Fibroblast of villous mesenchyme (primary cell): Measurements from ENCODE around the gene NANOS3. TPM values are rescaled to one million over a fixed set of nuclear protein-coding genes. Genes with fewer than 3 reads are reported as not detected.

ENCODE experiments used
- DNase-seq: peaks from one replicate; pipeline ENCODE4 v3.0.0-alpha.2; 2010; ENCODE audit warnings: low read depth
- H3K4me3 ChIP-seq: 2 replicates; pipeline ENCODE4 v1.5.1; 2011; ENCODE audit warnings: low read depth, mild to moderate bottlenecking, low read length
- CTCF ChIP-seq: IDR thresholded peaks from 2 replicates; pipeline ENCODE4 v1.5.1; 2012; ENCODE audit warnings: low read depth, mild to moderate bottlenecking, low read length; ENCODE audit not compliant: insufficient read depth
- total RNA-seq: library from RNA; depleted of rRNA; stranded (reverse); fragments of >200 nt; gene quantifications from 2 replicates; pipeline ENCODE4 v1.2.3, GENCODE V29; 2012

NANOS3 gene
- total RNA-seq, 1 donor = not detected

DNA sequence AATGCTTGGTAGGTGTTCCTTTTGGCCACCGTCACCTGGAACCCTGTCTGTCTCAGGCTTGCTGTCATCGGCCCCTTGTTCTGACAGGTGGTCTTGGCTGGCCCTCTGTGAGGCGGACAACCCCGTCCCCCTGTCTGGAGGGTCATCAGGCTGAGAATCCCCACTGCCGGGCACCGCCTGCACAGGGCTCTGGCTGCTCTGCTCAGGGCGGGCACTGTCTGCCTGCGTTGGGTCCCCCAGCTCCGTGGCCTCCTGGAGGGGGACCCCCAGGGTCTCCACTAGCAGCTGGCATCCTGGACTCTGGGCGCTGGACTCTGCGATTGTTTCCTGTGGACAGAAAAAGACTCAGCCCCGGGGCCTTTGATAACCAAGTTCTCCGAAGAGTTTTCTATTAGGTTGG lies 13.2 kb downstream of the NANOS3 start:
- no peak overlapping the region for H3K4me3 ChIP-seq
- DNase-seq = no peak

DNA sequence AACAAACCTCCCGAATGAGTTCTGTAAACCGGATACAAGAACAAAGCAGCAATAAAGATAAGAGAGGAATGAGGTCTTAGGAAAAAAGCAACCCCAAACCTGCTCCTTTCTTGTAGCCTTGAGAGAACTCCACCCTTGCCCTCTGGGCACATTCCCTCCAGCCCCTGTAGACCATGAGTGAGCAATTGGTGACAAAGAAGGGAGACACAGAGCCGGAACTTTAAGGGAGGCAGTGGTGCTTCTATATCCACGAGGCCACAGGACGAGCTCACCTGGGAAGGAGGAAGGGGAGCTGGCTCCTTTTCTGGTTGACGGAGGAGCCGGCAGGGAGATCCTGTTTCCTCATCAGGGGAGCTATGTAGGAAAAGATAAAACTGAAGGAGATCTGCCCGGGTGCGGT lies 15.9 kb downstream of the NANOS3 start:
- DNase-seq = no peak
- TF ChIP-seq CTCF = no peak
- no peak overlapping the region for H3K4me3 ChIP-seq

More for the DNA sequence above, 13.2 kb downstream of the NANOS3 start:
- TF ChIP-seq CTCF = no peak

GRCh38 chr19:13894552-13894951 lies 17.6 kb downstream of the NANOS3 start:
- H3K4me3 ChIP-seq = no peak overlapping the region
- TF ChIP-seq CTCF = no peak
- DNase-seq = no peak

DNA sequence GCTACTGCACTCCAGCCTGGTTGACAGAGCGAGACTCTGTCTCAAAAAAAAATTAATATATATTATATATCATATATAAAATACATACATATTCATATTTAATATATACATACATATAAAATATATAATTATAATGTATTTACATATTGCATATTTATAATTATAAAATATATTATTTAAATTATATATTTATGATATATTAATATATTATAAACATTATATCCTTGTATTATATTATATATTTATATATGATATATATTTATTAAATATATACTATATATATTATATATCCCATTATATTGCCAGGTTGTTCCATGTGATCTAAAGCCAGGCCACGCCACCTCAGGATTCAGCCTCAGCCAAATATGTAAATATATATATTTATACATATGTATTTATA lies 19.3 kb downstream of the NANOS3 start:
- no peak overlapping the region for H3K4me3 ChIP-seq
- no peak for DNase-seq
- TF ChIP-seq CTCF = no peak

DNA sequence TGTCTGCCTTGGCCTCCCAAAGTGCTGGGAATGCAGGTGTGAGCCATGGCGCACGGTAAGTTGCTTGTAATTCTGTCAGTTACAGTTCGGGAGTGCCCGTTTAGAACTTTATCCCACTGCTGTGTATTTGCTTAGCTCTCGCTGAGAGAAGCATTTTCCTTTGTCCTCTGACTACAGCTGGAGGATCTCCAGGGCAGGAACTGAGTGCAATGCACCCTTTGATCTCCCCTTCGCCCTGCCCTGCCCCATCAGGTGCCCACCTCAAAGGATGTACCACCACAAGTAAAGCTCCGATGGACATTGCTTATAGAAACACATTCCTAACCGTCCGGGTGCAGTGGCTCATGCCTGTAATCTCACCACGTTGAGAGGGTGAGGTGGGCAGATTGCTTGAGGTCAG lies 22.5 kb downstream of the NANOS3 start:
- no peak overlapping the region for H3K4me3 ChIP-seq
- TF ChIP-seq CTCF = no peak
- no peak for DNase-seq

DNA sequence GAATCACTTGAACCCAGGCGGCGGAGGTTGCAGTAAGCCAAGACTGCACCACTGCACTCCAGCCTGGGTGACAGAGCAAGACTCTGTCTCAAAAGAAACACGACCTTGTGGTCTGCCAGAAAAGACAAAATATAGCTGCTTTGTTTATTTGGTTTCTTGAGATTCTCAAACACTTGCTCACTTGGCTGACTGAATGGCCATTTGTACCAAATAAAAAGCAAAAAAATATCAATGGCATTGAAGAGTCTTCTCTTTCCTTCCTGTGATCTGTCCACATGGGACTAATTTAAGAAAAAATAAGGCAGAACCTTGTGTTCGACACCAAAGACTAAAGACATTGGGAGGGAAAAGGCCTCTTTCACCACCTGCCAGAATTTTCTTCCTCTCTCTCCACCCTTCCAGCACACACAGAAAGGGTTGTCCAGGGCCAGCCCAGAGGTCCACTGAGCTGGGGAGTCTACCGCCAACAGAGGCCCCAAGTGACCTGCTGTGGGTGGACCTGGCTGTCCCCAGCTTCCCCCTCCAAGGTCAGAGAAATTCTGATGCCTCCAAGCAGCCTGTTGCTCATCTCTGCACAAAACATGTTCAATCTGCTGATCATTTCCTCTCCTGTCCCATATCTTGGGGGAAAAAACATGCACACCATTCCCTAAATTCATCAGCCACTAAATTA lies 23.1 kb downstream of the NANOS3 start:
- TF ChIP-seq CTCF = no peak
- no peak for DNase-seq

DNA sequence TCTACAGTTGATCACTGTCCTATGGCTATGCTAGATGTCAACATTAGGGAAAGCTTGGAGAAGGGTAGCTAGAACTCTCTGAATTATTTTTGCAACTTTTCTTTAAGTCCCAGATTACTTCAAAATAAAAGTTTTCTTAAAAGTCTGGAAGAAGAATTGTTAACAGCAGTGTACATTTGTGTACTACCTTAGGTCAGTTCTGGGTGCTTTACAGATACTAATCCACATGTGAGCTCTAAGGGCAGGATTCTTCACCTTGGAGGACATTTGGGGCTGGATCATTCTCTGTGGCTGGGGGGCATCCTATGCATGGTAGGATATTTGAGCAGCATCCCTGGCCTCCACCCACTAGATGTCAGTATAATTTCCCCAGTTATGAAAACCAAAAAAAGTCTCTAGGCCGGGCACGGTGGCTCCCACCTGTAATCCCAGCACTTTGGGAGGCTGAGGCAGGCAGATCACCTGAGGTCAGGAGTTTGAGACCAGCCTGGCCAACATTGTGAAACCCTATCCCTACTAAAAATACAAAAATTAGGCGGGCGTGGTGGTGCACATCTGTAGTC lies 26.1 kb downstream of the NANOS3 start:
- DNase-seq = no peak
- peak; percentile 39 for TF ChIP-seq CTCF
- H3K4me3 ChIP-seq = no peak overlapping the region

More for the DNA sequence above, 23.1 kb downstream of the NANOS3 start:
- H3K4me3 ChIP-seq = no peak overlapping the region
